ENCODE data around the gene MRPL55.

MRPL55 gene

GRCh38 chr1:228109073-228109961 is at the start of gene MRPL55:
TSS of gene MRPL55 (minus strand) at chr1:228109299. CDS start at chr1:228108260, 1,039 bp downstream.
- no peak for TF ChIP-seq CTCF (IDR thresholded peaks at IDR 0.05; ENCODE audit: extremely low read depth, missing control alignments)

GRCh38 chr1:228158151-228159007 is 49.3 kb upstream of the MRPL55 start:
- TF ChIP-seq CTCF (IDR thresholded peaks at IDR 0.05; ENCODE audit: extremely low read depth, missing control alignments): no peak
- no peak for DNase-seq (ENCODE audit: low spot score)

More at GRCh38 chr1:228109073-228109961, at the start of gene MRPL55:
- peak; percentile 96 for DNase-seq (ENCODE audit: low spot score)

- TF ChIP-seq CTCF (IDR thresholded peaks at IDR 0.05; ENCODE audit: extremely low read depth, missing control alignments): no peak
- no peak for DNase-seq (ENCODE audit: low spot score)
These were observed 48.6 kb upstream of the MRPL55 start for GRCh38 chr1:228157729-228158126.

GRCh38 chr1:228156941-228157728 is 48.0 kb upstream of the MRPL55 start:
- DNase-seq (ENCODE audit: low spot score): no peak
- no peak for TF ChIP-seq CTCF (IDR thresholded peaks at IDR 0.05; ENCODE audit: extremely low read depth, missing control alignments)

GRCh38 chr1:228156515-228156881 is 47.4 kb upstream of the MRPL55 start:
- TF ChIP-seq CTCF (IDR thresholded peaks at IDR 0.05; ENCODE audit: extremely low read depth, missing control alignments): no peak
- no peak for DNase-seq (ENCODE audit: low spot score)

- no peak for TF ChIP-seq CTCF (IDR thresholded peaks at IDR 0.05; ENCODE audit: extremely low read depth, missing control alignments)
- no peak for DNase-seq (ENCODE audit: low spot score)
These were observed 46.8 kb upstream of the MRPL55 start for GRCh38 chr1:228155596-228156514.
